Measurements from ENCODE around the gene RSF1. TPM values are rescaled to one million over a fixed set of nuclear protein-coding genes. Genes with fewer than 3 reads are reported as not detected.

Gene RSF1
- polyA plus RNA-seq, result 8.8 to 20.9 TPM (median 17.5 TPM) in 3 replicates
- 193 TPM for polyA plus RNA-seq (2011; ENCODE audit: low read depth)
- 15.4 and 17.7 TPM in 2 replicates for polyA plus RNA-seq (2011; cell fraction: cytosol; rRNA removed)
- 39.5 and 51.3 TPM in 2 replicates for polyA plus RNA-seq (2011; cell fraction: nucleus; rRNA removed)
- polyA plus RNA-seq (2012; ENCODE audit: low replicate concordance), result 31.1 and 40.9 TPM in 2 replicates
- polyA minus RNA-seq, result 5.1 to 17.9 TPM (median 10.9 TPM) in 3 replicates
- 20.5 TPM for polyA minus RNA-seq (2011; cell fraction: cytosol; rRNA and poly(A)+ RNA removed)
- 13.3 and 39.8 TPM in 2 replicates for polyA minus RNA-seq (2011; cell fraction: nucleus; rRNA and poly(A)+ RNA removed)

DNA sequence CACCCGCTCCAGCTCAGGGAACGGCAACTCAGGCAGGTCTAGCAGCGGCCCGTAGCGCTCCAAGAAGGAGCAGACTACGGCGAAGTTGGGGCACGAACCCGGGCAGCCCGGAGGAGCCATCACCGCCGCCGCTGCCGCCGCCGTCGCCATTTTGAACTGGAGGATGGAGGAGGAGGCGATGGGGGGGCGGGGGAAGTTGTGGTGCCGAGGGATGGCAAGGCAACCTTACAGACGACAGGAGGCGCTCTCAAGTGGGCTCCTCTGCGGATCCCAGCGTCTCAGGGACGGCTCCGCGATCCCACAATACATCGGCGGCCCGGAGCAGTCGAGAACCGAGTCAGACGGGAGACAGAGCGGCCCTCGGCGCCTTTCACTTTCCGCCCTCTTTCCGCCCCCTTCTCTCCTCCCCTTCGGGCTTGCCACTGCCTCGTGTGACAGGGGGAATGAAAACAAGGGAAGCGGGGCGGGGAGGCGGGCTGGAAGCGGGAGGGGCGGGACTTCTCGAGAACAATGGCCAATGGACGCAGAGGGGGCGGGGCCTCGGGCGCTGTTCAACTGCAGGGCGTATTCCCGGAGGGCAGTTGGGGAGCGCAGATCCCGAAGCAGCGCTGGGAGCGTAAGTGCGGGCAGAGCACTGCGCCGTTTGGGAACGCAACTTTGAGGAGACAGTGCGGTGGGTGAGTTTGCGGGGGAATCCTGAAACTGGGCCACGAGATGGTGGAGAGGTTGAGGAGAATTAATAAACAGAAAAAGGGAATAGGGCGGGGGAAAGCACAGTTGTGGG lies at the start of gene RSF1, which contains the start of gene AAMDC:
RSF1 (minus strand) TSS at position 158 of the 784 bp plus-strand sequence; CDS start at position 150, 8 bp downstream.
AAMDC (plus strand) TSS at position 580 of the 784 bp plus-strand sequence. CDS start 21,353 bp downstream, outside the sequence.
- Histone ChIP-seq H3K9ac (ENCODE audit: control insufficient read depth, extremely low read depth, insufficient read depth, low read length) (peak within 1 kb of the TSS; percentile 88), H4K20me1 (ENCODE audit: control insufficient read depth, extremely low read depth, insufficient read depth, low read length) (peaks cover 3% of the 10 kb centered on the region), H3K27me3 (ENCODE audit: control insufficient read depth, extremely low read depth, insufficient read depth, low read length) (no peaks in the 10 kb centered on the region), H3K9me3 (ENCODE audit: control insufficient read depth, low read depth, low read length) (no peaks in the 10 kb centered on the region), H3K4me2 (ENCODE audit: control insufficient read depth, extremely low read depth, insufficient read depth, low read depth, low read length) (peak within 1 kb of the TSS; percentile 98), H3K9me1 (ENCODE audit: control insufficient read depth, extremely low read depth, insufficient read depth, low read length) (no peaks in the 10 kb centered on the region), H2AFZ (ENCODE audit: control insufficient read depth, low read length) (peak within 1 kb of the TSS; percentile 99), H3K4me3 (ENCODE audit: control insufficient read depth in 2 of 3, extremely low read depth in 1 of 3, insufficient read depth in 2 of 3, low read depth in 1 of 3, low read length in 3 of 3) (peak within 1 kb of the TSS; percentile 89 to 100 (median 97)), H3K36me3 (ENCODE audit: control insufficient read depth in 2 of 2, extremely low read depth in 1 of 2, insufficient read depth in 2 of 2, low read length in 2 of 2) (no peaks in the 10 kb centered on the region), H3K27ac (ENCODE audit: control insufficient read depth, insufficient read depth, low read length) (peak within 1 kb of the TSS; percentile 78), H3K79me2 (ENCODE audit: control insufficient read depth, insufficient read depth, low read length) (peaks cover 43% of the 10 kb centered on the region), H3K4me1 (ENCODE audit: control insufficient read depth, extremely low read depth, insufficient read depth, low read length) (peaks cover 11% of the 10 kb centered on the region)
- FAIRE-seq, result no peak
- peak; percentile 76 for DNase-seq (ENCODE audit: low read depth, low spot score)
- dilution Hi-C loops (cut with MboI; ENCODE audit: extremely low pct_ligation_motif_present, low sequenced_read_pairs), result no loop called here
- no peak for TF ChIP-seq EZH2 (IDR thresholded peaks at IDR 0.05; ENCODE audit: low read length)
- peak; percentile 57 to 90 (median 84) for TF ChIP-seq CTCF (optimal IDR thresholded peaks at IDR 0.05 in 1 of 3, IDR thresholded peaks at IDR 0.05 in 1 of 3, conservative IDR thresholded peaks at IDR 0.05 in 1 of 3; ENCODE audit: extremely low read depth in 1 of 3, insufficient read depth in 2 of 3, low read length in 3 of 3)

DNA sequence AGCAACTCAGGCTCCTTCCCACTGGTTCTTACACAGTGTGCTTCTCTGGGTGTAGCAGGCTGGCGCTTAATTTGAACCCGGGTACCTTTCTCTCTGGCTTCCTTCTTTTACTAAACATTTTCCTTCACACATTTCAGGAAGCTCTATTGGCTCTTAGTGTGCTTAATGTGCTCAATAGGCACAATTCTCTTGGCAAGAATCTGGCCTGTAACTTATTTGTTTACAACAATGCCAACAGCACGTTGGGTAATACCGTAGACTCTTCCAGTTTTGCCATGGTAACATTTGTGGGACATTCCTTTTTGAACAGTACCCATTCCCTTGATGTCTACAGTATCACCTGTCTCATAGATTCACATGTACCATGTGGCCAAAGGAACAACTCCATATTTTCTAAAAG lies 48.2 kb upstream of the RSF1 start:
- DNase-seq (ENCODE audit: low read depth, low spot score) (no peak), FAIRE-seq (no peak)
- Histone ChIP-seq H3K9me1 (ENCODE audit: control insufficient read depth, extremely low read depth, insufficient read depth, low read length) (no peaks in the 10 kb centered on the region), H3K79me2 (ENCODE audit: control insufficient read depth, insufficient read depth, low read length) (no peaks in the 10 kb centered on the region), H3K4me1 (ENCODE audit: control insufficient read depth, extremely low read depth, insufficient read depth, low read length) (no peaks in the 10 kb centered on the region), H3K9me3 (ENCODE audit: control insufficient read depth, low read depth, low read length) (no peaks in the 10 kb centered on the region), H3K27ac (ENCODE audit: control insufficient read depth, insufficient read depth, low read length) (no peak overlapping the region), H3K36me3 (ENCODE audit: control insufficient read depth in 2 of 2, extremely low read depth in 1 of 2, insufficient read depth in 2 of 2, low read length in 2 of 2) (peaks cover 0 to 4% of the 10 kb centered on the region in 2 experiments), H3K4me2 (ENCODE audit: control insufficient read depth, extremely low read depth, insufficient read depth, low read depth, low read length) (no peak overlapping the region), H3K9ac (ENCODE audit: control insufficient read depth, extremely low read depth, insufficient read depth, low read length) (no peak overlapping the region), H2AFZ (ENCODE audit: control insufficient read depth, low read length) (no peak overlapping the region), H3K4me3 (ENCODE audit: control insufficient read depth in 2 of 3, extremely low read depth in 1 of 3, insufficient read depth in 2 of 3, low read depth in 1 of 3, low read length in 3 of 3) (no peak overlapping the region), H3K27me3 (ENCODE audit: control insufficient read depth, extremely low read depth, insufficient read depth, low read length) (no peaks in the 10 kb centered on the region), H4K20me1 (ENCODE audit: control insufficient read depth, extremely low read depth, insufficient read depth, low read length) (no peaks in the 10 kb centered on the region)
- dilution Hi-C loops (cut with MboI; ENCODE audit: extremely low pct_ligation_motif_present, low sequenced_read_pairs), result no loop called here
- TF ChIP-seq EZH2 (IDR thresholded peaks at IDR 0.05; ENCODE audit: low read length) (no peak), CTCF (optimal IDR thresholded peaks at IDR 0.05 in 1 of 3, IDR thresholded peaks at IDR 0.05 in 1 of 3, conservative IDR thresholded peaks at IDR 0.05 in 1 of 3; ENCODE audit: extremely low read depth in 1 of 3, insufficient read depth in 2 of 3, low read length in 3 of 3) (no peak)
